Prostate gland (tissue), 2 donors: ENCODE measurements around the gene ERVW-1.

Experiments
- CTCF ChIP-seq, 4 experiments: fragments of 200-600 bp in 2 of 4; fragments of 450-650 bp in 2 of 4; sonication (generic) in 2 of 4; IDR thresholded peaks; 1 replicate in 3 of 4; 2 replicates in 1 of 4; pipeline ENCODE4 v1.5.1; 2016 to 2019; ENCODE audit warnings: antibody characterized with exemption in 4 of 4, mild to moderate bottlenecking in 2 of 4, moderate library complexity in 2 of 4
- POLR2A ChIP-seq: fragments of 450-650 bp; IDR thresholded peaks from one replicate; pipeline ENCODE4 v1.6.1; 2016; ENCODE audit warnings: antibody characterized with exemption, mild to moderate bottlenecking
- POLR2AphosphoS5 ChIP-seq: sonication (generic); formaldehyde crosslinking; IDR thresholded peaks from one replicate; pipeline ENCODE4 v1.6.1; 2017; ENCODE audit warnings: antibody characterized with exemption

GRCh38 chr7:92496876-92497275 lies 19.1 kb upstream of the ERVW-1 start:
- TF ChIP-seq CTCF (IDR thresholded peaks at IDR 0.05) (no peak), POLR2A (no peak), POLR2AphosphoS5 (no peak)
